HT1080 (cell line): ENCODE results near the gene MRPL38. TPM values are rescaled to one million over a fixed set of nuclear protein-coding genes. Genes with fewer than 3 reads are reported as not detected.
"Not testable (repeated sequence)": the region's sequence is repeated elsewhere in the genome, so short reads cannot be mapped to it uniquely, and the experiment has no call there.

ENCODE experiments used
- DNase-seq: peaks from one replicate; pipeline ENCODE4 v3.0.0-alpha.2; 2015; ENCODE audit warnings: low read depth
- total RNA-seq: library from RNA; depleted of rRNA; stranded (reverse); fragments of >200 nt; shearing (Covaris generic); gene quantifications from 2 replicates; pipeline ENCODE4 v1.2.3, GENCODE V29; 2014

The MRPL38 gene
- total RNA-seq, 1 experiment from 2014 or later, result 66.9 TPM

DNA sequence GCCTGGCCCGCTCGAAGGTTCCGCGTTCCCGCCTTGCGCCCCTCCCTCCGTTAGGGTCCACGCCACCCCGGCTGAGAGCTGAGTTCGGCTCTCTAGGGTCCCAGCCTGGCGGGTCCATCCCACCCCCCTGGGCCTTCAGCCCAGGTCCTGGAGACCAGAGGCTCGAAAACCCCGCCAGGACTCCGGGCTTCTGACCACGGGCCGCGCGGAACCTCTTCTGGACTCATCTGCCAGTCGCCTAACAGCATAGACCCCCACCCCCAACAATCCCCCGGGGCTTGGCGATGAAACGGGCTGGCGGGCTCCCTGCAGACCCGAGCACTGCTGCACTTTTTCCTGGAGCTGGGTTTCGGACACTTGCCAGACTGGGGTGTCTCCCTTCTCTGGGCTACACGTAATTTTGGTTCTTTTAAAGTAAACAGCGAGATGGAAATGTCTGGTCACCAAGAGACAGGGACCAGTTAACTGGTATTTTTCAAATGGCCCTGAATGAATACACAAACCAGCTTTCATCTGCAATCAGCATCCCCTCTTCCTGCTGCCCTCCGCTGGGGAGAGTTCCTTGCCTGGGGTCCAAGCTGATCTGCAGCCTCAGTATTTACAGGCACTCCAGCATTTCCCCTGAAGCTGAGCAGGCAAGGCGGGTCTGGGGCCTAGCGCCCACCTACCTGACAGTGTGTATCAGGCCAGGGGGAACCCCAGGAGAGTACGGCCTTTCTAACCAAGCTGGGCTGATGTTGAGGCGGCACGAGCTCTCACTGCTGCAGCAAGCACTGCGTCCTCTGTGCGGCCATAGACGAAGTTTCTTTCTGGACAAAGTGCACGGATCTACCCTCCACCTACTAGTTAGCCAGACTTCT lies 7.3 kb downstream of the MRPL38 start:
- no peak for DNase-seq

DNA sequence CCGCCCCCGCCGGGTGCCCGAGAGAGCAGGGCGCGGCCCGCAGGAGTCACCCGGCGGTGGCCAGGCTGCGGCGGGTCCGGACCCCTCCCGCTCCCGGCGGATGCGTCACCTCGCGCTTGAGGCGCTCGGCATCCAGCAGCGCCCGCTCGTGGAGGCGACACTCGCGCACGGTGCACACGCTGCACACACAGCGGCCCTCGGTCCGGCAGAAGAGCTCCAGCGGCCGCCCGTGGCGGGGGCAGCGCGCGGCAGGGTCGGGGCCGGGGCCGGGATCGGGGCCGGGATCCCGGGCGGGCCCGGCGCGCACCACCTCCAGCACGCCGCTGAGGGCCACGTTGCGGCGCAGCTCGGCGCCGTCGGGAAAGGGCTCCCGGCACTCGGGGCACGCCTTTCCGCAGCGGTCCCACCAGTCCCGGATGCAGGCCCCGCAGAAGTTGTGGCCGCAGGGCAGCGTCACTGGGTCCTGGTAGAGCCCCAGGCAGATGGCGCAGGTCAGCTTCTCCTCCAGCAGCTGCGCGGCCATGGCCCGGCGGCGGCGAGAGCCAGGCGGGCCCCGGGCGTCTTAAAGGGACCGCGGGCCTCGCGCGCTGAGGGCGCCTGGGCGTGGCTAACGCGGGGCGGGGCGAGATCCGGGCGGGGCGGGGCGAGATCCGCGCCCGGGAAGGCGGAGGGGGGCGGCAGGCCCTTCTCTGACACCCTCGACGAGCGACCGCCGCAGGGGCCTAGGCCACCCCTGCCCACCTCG lies 8.1 kb downstream of the MRPL38 start, which contains the start of gene TRIM65:
TSS of gene TRIM65 (minus strand) at position 537 of the 745 bp plus-strand sequence. CDS start at position 523, 14 bp downstream.
- peak; percentile 68 for DNase-seq

- no peak for DNase-seq
These were observed 9.1 kb downstream of the MRPL38 start for GRCh38 chr17:75895370-75896155.

DNA sequence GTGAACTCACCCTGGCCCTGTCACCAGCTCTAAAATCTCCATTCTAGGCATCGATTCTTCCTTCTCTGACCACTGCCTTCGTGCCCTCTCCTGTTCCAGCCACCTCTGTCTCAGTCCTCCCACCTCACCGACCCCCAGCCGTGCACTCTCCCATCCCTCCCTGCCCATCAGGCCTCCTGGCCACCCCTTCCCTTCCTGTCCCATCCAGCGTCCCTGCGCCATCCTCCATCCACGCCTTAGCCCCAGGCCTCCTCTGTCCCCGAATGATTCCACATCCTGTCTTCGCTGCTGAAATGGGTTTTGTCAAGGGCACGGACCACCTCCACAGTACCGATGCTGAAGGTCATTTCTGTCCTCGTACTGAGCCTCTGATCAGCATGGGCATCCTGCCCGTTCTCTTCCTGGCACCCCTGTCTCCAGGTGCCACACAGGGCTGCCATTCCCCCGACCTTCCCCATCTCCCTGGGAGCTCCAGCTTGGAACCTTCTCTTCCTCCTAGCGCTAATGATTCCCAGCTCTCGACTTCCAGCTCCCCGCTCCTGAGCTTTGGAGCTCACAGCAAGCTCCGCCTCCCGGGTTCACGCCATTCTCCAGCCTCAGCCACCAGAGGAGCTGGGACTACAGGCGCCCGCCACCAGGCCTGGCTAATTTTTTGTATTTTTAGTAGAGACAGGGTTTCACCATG lies 10.5 kb downstream of the MRPL38 start:
- DNase-seq, result no peak

- no peak for DNase-seq
These were observed 11.2 kb downstream of the MRPL38 start for GRCh38 chr17:75893305-75894048.

- no peak for DNase-seq
These were observed 12.0 kb downstream of the MRPL38 start for GRCh38 chr17:75892556-75893224.

GRCh38 chr17:75891605-75892555 lies 12.8 kb downstream of the MRPL38 start:
- no peak for DNase-seq

DNA sequence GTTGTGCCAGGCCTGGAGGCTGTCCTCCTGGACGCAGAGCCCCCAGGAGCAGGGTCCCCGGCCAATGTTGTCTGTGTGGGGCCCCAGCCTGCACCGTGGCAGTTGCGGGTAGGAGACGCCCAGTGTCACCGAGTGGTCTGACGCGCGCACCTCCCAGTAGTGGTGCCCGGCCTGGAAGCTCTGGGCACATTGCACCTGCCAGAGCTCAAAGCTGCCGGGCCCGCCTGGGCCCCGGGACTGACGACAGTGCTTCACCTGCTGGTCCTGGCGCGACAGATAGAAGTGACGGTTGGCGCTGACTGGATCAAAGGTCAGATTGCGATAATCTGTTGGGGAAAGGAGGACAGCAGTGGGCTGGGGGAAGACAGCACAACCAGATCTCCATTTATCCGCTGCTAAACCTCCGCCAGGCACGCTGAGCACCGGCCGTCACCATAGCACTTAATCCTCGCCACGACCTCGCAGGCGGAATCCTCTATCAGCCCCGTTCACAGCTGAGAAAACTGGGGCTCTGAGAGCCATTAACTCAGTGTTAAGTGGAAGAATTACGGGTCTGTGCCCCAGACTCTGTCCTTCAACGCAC lies 13.6 kb downstream of the MRPL38 start:
- no peak for DNase-seq

GRCh38 chr17:75889454-75889853 lies 15.2 kb downstream of the MRPL38 start:
- DNase-seq, result peak; percentile 62

- DNase-seq, result no peak
These were observed 16.2 kb downstream of the MRPL38 start for GRCh38 chr17:75888484-75888883.

- DNase-seq, result not testable (repeated sequence)
These were observed 18.8 kb downstream of the MRPL38 start for GRCh38 chr17:75885860-75886259.

DNA sequence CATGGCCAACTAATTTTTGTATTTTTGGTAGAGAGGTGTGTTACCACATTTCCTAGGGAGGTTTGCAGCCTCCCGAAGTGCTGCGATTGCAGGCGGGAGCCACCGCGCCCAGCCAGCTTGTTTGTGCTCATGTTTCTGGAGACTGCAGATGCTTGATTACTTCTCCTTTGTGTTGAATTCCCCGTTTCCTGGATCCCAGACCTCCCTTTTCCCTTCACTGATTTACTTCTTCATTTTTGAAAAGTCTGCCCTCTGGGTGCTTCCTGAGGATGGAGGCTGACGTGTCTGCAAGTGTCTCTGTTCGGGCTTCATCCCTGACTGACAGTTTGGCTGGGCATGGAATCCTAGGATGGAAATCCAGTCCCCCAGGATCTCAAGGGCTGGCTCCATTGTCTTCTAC lies 19.3 kb downstream of the MRPL38 start:
- DNase-seq, result no peak

DNA sequence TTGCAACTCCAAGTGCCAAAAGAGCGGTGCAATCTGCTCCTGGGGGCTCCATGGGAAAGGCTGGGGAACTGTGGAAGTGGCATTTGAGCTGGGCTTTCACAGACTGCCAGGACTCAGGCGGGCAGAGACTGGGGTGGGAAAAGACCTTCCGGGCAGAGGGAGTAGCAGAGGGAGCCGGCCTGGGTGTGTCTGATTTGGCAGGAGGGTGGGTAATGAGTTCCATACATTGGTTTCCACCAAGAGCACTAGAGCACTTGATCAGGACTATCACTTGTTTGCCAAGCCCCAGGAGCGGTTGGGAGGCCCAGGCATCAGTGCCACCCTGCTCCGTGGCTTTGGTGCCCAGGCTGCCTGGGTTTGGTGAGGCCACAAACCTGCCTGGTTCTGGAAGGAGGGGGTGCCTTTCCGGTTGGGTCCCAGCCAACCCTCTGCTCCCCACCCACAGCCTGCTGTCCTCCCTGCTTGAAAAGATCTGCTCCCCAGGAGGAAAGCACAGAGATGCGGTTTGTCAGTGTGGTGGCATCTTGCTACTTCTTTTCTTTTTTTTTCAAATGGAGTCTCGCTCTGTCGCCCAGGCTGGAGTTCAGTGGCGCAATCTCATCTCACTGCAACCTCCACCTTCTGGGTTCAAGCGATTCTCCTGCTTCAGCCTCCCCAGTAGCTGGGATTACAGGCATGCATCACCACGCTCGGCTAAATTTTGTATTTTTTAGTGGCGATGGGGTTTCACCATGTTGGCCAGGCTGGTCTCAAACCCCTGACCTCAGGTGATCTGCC lies 22.8 kb downstream of the MRPL38 start:
- DNase-seq, result no peak

- DNase-seq, result no peak
These were observed 24.4 kb downstream of the MRPL38 start for GRCh38 chr17:75880266-75880665.

- peak; percentile 55 for DNase-seq
These were observed 26.3 kb downstream of the MRPL38 start, which contains the start of gene TRIM47 for GRCh38 chr17:75878174-75878998. Gene TRIM47, minus strand, starts transcription at chr17:75878581. Its CDS starts 33 bp downstream, at chr17:75878548.

DNA sequence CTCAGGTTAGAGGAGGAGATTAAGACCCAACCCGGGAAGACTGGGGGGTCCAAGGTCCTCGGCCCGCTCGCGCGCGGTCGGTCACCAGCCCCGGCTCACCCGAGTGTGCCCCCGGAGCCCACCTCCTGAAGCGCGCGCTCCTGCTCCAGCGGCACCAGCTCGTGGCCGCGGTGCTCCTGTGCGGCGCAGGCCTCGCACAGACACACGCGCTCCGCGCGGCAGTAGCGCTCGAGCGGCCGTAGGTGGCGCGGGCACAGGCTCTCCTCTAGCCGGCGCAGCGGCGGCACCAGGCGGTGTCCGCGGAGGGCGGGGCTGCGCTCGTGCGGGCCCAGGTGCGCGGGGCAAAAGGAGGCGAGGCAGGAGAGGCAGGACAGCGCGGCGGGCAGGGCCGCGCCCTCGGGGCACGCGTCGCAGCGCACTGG lies 26.9 kb downstream of the MRPL38 start:
- peak; percentile 70 for DNase-seq
